Non-pigmented ciliary epithelial cell (primary cell): ENCODE measurements around the gene STARD7.
"Not testable (repeated sequence)": the region's sequence is repeated elsewhere in the genome, so short reads cannot be mapped to it uniquely, and the experiment has no call there.

Experiments used
- DNase-seq: peaks from one replicate; pipeline ENCODE4 v3.0.0-alpha.2; 2010; ENCODE audit warnings: low read depth

The STARD7 gene

GRCh38 chr2:96148410-96149217 lies 60.0 kb downstream of the STARD7 start:
- peak; percentile 46 for DNase-seq

GRCh38 chr2:96147593-96148201 lies 60.9 kb downstream of the STARD7 start:
- DNase-seq = no peak

- no peak for DNase-seq
Observed at GRCh38 chr2:96146881-96147592, 61.6 kb downstream of the STARD7 start.

- DNase-seq = no peak
Observed at GRCh38 chr2:96146153-96146880, 62.3 kb downstream of the STARD7 start.

- no peak for DNase-seq
Observed at GRCh38 chr2:96145848-96146152, 62.8 kb downstream of the STARD7 start.

- DNase-seq = no peak
Observed at GRCh38 chr2:96145036-96145847, 63.4 kb downstream of the STARD7 start, which contains the start of gene DUSP2. TSS of gene DUSP2 (minus strand) at chr2:96145440. CDS start at chr2:96145354, 86 bp downstream.

- DNase-seq = no peak
Observed at GRCh38 chr2:96144481-96145035, 64.1 kb downstream of the STARD7 start.

GRCh38 chr2:96143848-96144480 lies 64.7 kb downstream of the STARD7 start:
- DNase-seq = no peak

- DNase-seq = no peak
Observed at GRCh38 chr2:96143231-96143847, 65.3 kb downstream of the STARD7 start.

GRCh38 chr2:96142217-96143113 lies 66.2 kb downstream of the STARD7 start:
- no peak for DNase-seq

- not testable (repeated sequence) for DNase-seq
Observed at GRCh38 chr2:96141624-96141967, 67.0 kb downstream of the STARD7 start.

- DNase-seq = no peak
Observed at GRCh38 chr2:96140941-96141623, 67.5 kb downstream of the STARD7 start.

- DNase-seq = no peak
Observed at GRCh38 chr2:96139181-96139758, 69.4 kb downstream of the STARD7 start.

GRCh38 chr2:96138179-96139145 lies 70.2 kb downstream of the STARD7 start, which contains the start of gene ASTL:
TSS of gene ASTL (minus strand) at chr2:96138502. CDS start at chr2:96138436, 66 bp downstream.
- DNase-seq = no peak

GRCh38 chr2:96137321-96138178 lies 71.1 kb downstream of the STARD7 start:
- DNase-seq = no peak

- no peak for DNase-seq
Observed at GRCh38 chr2:96136129-96136720, 72.4 kb downstream of the STARD7 start.
